H1 (cell line): Measurements from ENCODE around the gene FRG2C. TPM values are rescaled to one million over a fixed set of nuclear protein-coding genes. Genes with fewer than 3 reads are reported as not detected.
"Not testable (repeated sequence)": the region's sequence is repeated elsewhere in the genome, so short reads cannot be mapped to it uniquely, and the experiment has no call there.

Source experiments
- CTCF ChIA-PET: fragments of 300-600 bp; sonication (Branson Sonifier 250); formaldehyde crosslinking; loops from one replicate; lab custom pipeline; 2021; ENCODE audit not compliant: partially characterized antibody; lab: Charles Lee
- POLR2A ChIA-PET: fragments of 300-600 bp; sonication (Branson Sonifier 250); formaldehyde crosslinking; loops from one replicate; lab custom pipeline; 2021; ENCODE audit warnings: inconsistent platforms; ENCODE audit not compliant: partially characterized antibody; lab: Charles Lee
- DNase-seq, 2 experiments: peaks; one replicate each; pipeline versions ENCODE4 v3.0.0 to v3.0.0-alpha.2; 2010 to 2022; ENCODE audit warnings: low spot score in 2 of 2, low read depth in 1 of 2, mixed read lengths in 1 of 2
- FAIRE-seq: peaks from 2 replicates; lab custom pipeline; 2011; peaks lifted over from hg19 to GRCh38; lab: Jason Lieb, UNC
- H2AFZ ChIP-seq: 2 replicates; pipeline ENCODE4 v1.8.1; 2012; ENCODE audit warnings: low read length, inconsistent platforms
- H2AK5ac ChIP-seq: 2 replicates; pipeline ENCODE4 v1.6.1; 2013; ENCODE audit warnings: low read depth, low read length
- H2BK120ac ChIP-seq: replicated peaks from 2 replicates; pipeline ENCODE3; 2013; ENCODE audit warnings: low read depth, low read length, inconsistent platforms
- H2BK12ac ChIP-seq: 2 replicates; pipeline ENCODE4 v1.6.1; 2013; ENCODE audit warnings: low read depth, low read length
- H2BK15ac ChIP-seq: 2 replicates; pipeline ENCODE4 v1.6.1; 2013; ENCODE audit warnings: low read length
- H2BK20ac ChIP-seq: 2 replicates; pipeline ENCODE4 v1.6.1; 2013; ENCODE audit warnings: low read length
- H2BK5ac ChIP-seq: 2 replicates; pipeline ENCODE4 v1.6.1; 2013; ENCODE audit warnings: low read depth, low read length
- H3K14ac ChIP-seq: 2 replicates; pipeline ENCODE4 v1.6.1; 2013; ENCODE audit warnings: inconsistent platforms; ENCODE audit not compliant: insufficient read length
- H3K18ac ChIP-seq: 2 replicates; pipeline ENCODE4 v1.6.1; 2013; ENCODE audit warnings: low read length; ENCODE audit errors: extremely low read depth
- H3K23ac ChIP-seq: 2 replicates; pipeline ENCODE4 v1.6.1; 2013; ENCODE audit warnings: inconsistent platforms; ENCODE audit not compliant: insufficient read length
- H3K23me2 ChIP-seq: 2 replicates; pipeline ENCODE4 v1.6.1; 2013; ENCODE audit warnings: low read depth, low read length
- H3K27ac ChIP-seq: 2 replicates; pipeline ENCODE4 v1.6.1; 2011; ENCODE audit warnings: low read depth, low read length, inconsistent platforms
- H3K27me3 ChIP-seq, 4 experiments: replicated peaks in 1 of 4; 1 replicate in 1 of 4; 2 replicates in 3 of 4; pipeline versions ENCODE4 v1.6.1 to v1.8.1; 2011 to 2013; ENCODE audit warnings: low read length in 3 of 4, mild to moderate bottlenecking in 3 of 4, inconsistent platforms in 2 of 4, mixed read lengths in 2 of 4, moderate library complexity in 1 of 4; ENCODE audit not compliant: control insufficient read depth in 3 of 4, insufficient read depth in 3 of 4; ENCODE audit errors: extremely low read depth in 1 of 4
- H3K36me3 ChIP-seq, 4 experiments: 2 replicates each; pipeline versions ENCODE4 v1.6.1 to v1.8.1; 2011 to 2013; ENCODE audit warnings: mild to moderate bottlenecking in 4 of 4, low read length in 3 of 4, moderate library complexity in 2 of 4, control low read depth in 1 of 4, inconsistent platforms in 1 of 4; ENCODE audit not compliant: insufficient read depth in 4 of 4, control insufficient read depth in 2 of 4
- H3K4ac ChIP-seq: replicated peaks from 2 replicates; pipeline ENCODE3; 2013; ENCODE audit warnings: low read length, low read depth, mixed read lengths, inconsistent platforms; ENCODE audit not compliant: insufficient read length
- H3K4me1 ChIP-seq, 4 experiments: replicated peaks in 1 of 4; 1 replicate in 1 of 4; 2 replicates in 3 of 4; pipeline versions ENCODE4 v1.6.1 to v1.8.1; 2011 to 2013; ENCODE audit warnings: low read length in 3 of 4, inconsistent platforms in 2 of 4, mixed read lengths in 1 of 4; ENCODE audit not compliant: insufficient read depth in 4 of 4, control insufficient read depth in 3 of 4
- H3K4me2 ChIP-seq, 2 experiments: 2 replicates each; pipeline versions ENCODE4 v1.6.1 to v1.8.1; 2011 to 2013; ENCODE audit warnings: low read depth in 2 of 2, low read length in 2 of 2, control low read depth in 1 of 2, inconsistent platforms in 1 of 2, mild to moderate bottlenecking in 1 of 2; ENCODE audit not compliant: insufficient read depth in 1 of 2
- H3K4me3 ChIP-seq, 4 experiments: fragments of 200-600, 300-600 bp in 1 of 4; sonication (generic), shearing (Covaris generic), sonication (Bioruptor Twin) in 1 of 4; 2 replicates each; pipeline versions ENCODE4 v1.5.1 to v1.8.1; 2011 to 2016; ENCODE audit warnings: low read length in 4 of 4, low read depth in 3 of 4, control low read depth in 2 of 4, inconsistent platforms in 2 of 4, mild to moderate bottlenecking in 2 of 4, mixed read lengths in 1 of 4, moderate library complexity in 1 of 4; ENCODE audit not compliant: insufficient read depth in 2 of 4; ENCODE audit errors: extremely low read depth in 1 of 4
- H3K56ac ChIP-seq: replicated peaks from 2 replicates; pipeline ENCODE3; 2013; ENCODE audit warnings: low read depth, mild to moderate bottlenecking, mixed read lengths, low read length, inconsistent platforms; ENCODE audit not compliant: insufficient read length
- H3K79me1 ChIP-seq: 2 replicates; pipeline ENCODE4 v1.6.1; 2013; ENCODE audit warnings: low read depth, low read length, control low read depth
- H3K79me2 ChIP-seq, 2 experiments: 2 replicates each; pipeline versions ENCODE4 v1.6.1 to v1.8.1; 2012 to 2013; ENCODE audit warnings: low read length in 2 of 2, mild to moderate bottlenecking in 2 of 2, inconsistent platforms in 1 of 2; ENCODE audit not compliant: insufficient read depth in 2 of 2, control insufficient read depth in 1 of 2
- H3K9ac ChIP-seq, 4 experiments: replicated peaks in 1 of 4; 1 replicate in 1 of 4; 2 replicates in 3 of 4; pipeline versions ENCODE4 v1.6.1 to v1.8.1; 2011 to 2013; ENCODE audit warnings: low read depth in 3 of 4, low read length in 3 of 4, control low read depth in 2 of 4, mild to moderate bottlenecking in 2 of 4, moderate library complexity in 2 of 4, inconsistent platforms in 1 of 4; ENCODE audit errors: extremely low read depth in 1 of 4
- H3K9me3 ChIP-seq, 2 experiments: 2 replicates each; pipeline versions ENCODE4 v1.6.1 to v1.8.1; 2012 to 2013; ENCODE audit warnings: mild to moderate bottlenecking in 2 of 2, moderate library complexity in 2 of 2, control low read depth in 1 of 2, inconsistent platforms in 1 of 2, low read depth in 1 of 2, low read length in 1 of 2, mixed read lengths in 1 of 2; ENCODE audit not compliant: insufficient read depth in 2 of 2
- H4K20me1 ChIP-seq, 2 experiments: replicated peaks in 1 of 2; 2 replicates each; pipeline versions ENCODE3 to v1.8.1; 2011 to 2013; ENCODE audit warnings: inconsistent platforms in 2 of 2, low read length in 2 of 2, mild to moderate bottlenecking in 1 of 2; ENCODE audit not compliant: insufficient read depth in 2 of 2, control insufficient read depth in 1 of 2
- H4K5ac ChIP-seq: 2 replicates; pipeline ENCODE4 v1.6.1; 2013; ENCODE audit warnings: low read length, low read depth, mixed read lengths, inconsistent platforms; ENCODE audit not compliant: insufficient read length
- H4K8ac ChIP-seq: 2 replicates; pipeline ENCODE4 v1.8.0; 2013; ENCODE audit warnings: mild to moderate bottlenecking, moderate library complexity, low read length, inconsistent platforms; ENCODE audit not compliant: insufficient read depth; ENCODE audit errors: extremely low read depth
- H4K91ac ChIP-seq: replicated peaks from 2 replicates; pipeline ENCODE3; 2013; ENCODE audit warnings: low read length, mixed read lengths, inconsistent platforms; ENCODE audit not compliant: insufficient read length
- WGBS, 2 experiments: shearing (Covaris generic) in 1 of 2; methylation state at CpG; one replicate each; pipeline versions ENCODE4 v1.1.6 to v1.1.7; 2013 to 2015; ENCODE audit warnings: low lambda C conversion rate in 2 of 2, mixed read lengths in 2 of 2, inconsistent platforms in 1 of 2, low coverage in 1 of 2, missing lambda C conversion rate in 1 of 2; ENCODE audit not compliant: insufficient replicate concordance in 2 of 2, insufficient coverage in 1 of 2, insufficient read length in 1 of 2; ENCODE audit errors: extremely low coverage in 1 of 2, missing lambda C conversion rate in 1 of 2; 5-methylcytosine and 5-hydroxymethylcytosine counted together
- long read RNA-seq, 2 experiments: library from RNA in 1 of 2; library from capped mRNA in 1 of 2; stranded (forward); transcript quantifications; one replicate each; pipeline ENCODE4 v2.0.0, GENCODE V29; 2021; ENCODE audit warnings: inconsistent platforms in 1 of 2
- polyA minus RNA-seq, 3 experiments: library from RNA; depleted of rRNA, polyadenylated mRNA; stranded (reverse); fragments of >200 nt; gene quantifications; 1 replicate in 2 of 3; 2 replicates in 1 of 3; pipeline ENCODE4 v1.2.3, GENCODE V29; 2011
- polyA plus RNA-seq, 7 experiments: library from polyadenylated mRNA; depleted of rRNA in 3 of 7; stranded (reverse) in 5 of 7; unstranded in 2 of 7; fragments of >200 nt in 5 of 7; fragments of 200-250 nt in 2 of 7; gene quantifications; 1 replicate in 5 of 7; 2 replicates in 1 of 7; 4 replicates in 1 of 7; pipeline versions ENCODE4 v1.2.1 to v1.2.3, GENCODE V29; 2011 to 2013; ENCODE audit warnings: missing spikeins in 2 of 7, mixed read lengths in 2 of 7
- total RNA-seq: library from RNA; stranded (reverse); fragmentation: NEBNext Ultra II Directional; extraction: Animal tissue kit (Norgen Biotek cat#: 25700); gene quantifications from 2 replicates; pipeline ENCODE4 v1.2.1, GENCODE V29; 2021

FRG2C gene
- total RNA-seq (not detected in 2 replicates), polyA plus RNA-seq (2011; rRNA removed) (0.05 TPM in 1 of 2 replicates, not detected in the other), polyA minus RNA-seq (2011; rRNA and poly(A)+ RNA removed) (not detected in 2 replicates)
- polyA plus RNA-seq (2011; cell fraction: cytosol; rRNA removed) = 0.04 TPM
- polyA plus RNA-seq (2011; cell fraction: nucleus; rRNA removed) = not detected
- 0.08 TPM in 2 of 4 replicates, not detected in the others for polyA plus RNA-seq (2012, experiment 1 of 2)
- polyA plus RNA-seq (2012, experiment 2 of 2) = not detected
- 0.10 TPM for polyA plus RNA-seq (2013, experiment 1 of 2)
- polyA plus RNA-seq (2013, experiment 2 of 2) = 0.09 TPM
- not detected for polyA minus RNA-seq (2011; cell fraction: cytosol; rRNA and poly(A)+ RNA removed)
- 0.40 TPM for polyA minus RNA-seq (2011; cell fraction: nucleus; rRNA and poly(A)+ RNA removed)
- long read RNA-seq, experiment 1 = 0 reads
- long read RNA-seq, experiment 2 = 0 reads

DNA sequence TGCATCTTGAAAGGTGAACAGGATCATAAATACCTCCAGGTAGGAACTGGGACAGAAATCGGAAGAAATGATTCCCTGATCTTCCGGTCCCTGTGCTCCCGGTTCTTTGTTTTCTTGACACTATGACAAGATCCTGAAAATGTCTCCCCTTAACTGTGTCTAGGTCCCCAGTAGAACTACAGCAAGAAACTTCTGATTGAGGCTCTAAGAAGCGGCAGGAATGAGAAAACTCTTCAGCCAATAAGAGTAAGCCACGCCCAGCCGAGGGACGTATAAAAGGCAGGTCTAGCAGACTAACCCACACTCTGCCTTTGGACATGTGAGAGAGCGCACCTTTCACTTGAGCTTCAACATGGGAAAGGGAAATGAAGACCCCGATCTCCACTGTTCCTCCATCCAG is at the start of gene FRG2C:
Gene FRG2C, plus strand, starts transcription at position 301 of the 400 bp plus-strand sequence. Its CDS starts 52 bp downstream, at position 353.
- peaks cover 15 to 36% (median 21%) of the 10 kb centered on the region in 4 experiments; a peak in 6 of 7 replicates for H3K27me3 ChIP-seq
- CTCF ChIA-PET, POLR2A ChIA-PET: not testable (repeated sequence)

More for the DNA sequence above, at the start of gene FRG2C:
- 75% methylated on average over 9 of the region's 9 CpGs; no CpG with 5 or more reads in 1 of the 2 experiments for whole genome bisulfite sequencing, 2 experiments
- H2BK5ac ChIP-seq, H3K36me3 ChIP-seq, H3K14ac ChIP-seq, H4K91ac ChIP-seq, H3K23me2 ChIP-seq, H3K79me1 ChIP-seq, H2BK12ac ChIP-seq, H2BK15ac ChIP-seq, H3K23ac ChIP-seq, H3K18ac ChIP-seq, FAIRE-seq, H3K9me3 ChIP-seq, H4K5ac ChIP-seq, H3K4ac ChIP-seq, H3K79me2 ChIP-seq, H3K27ac ChIP-seq, H3K4me3 ChIP-seq, DNase-seq, H2BK20ac ChIP-seq, H4K20me1 ChIP-seq, H4K8ac ChIP-seq, H3K9ac ChIP-seq, H3K4me1 ChIP-seq, H2BK120ac ChIP-seq, H2AFZ ChIP-seq, H3K4me2 ChIP-seq, H2AK5ac ChIP-seq, H3K56ac ChIP-seq: not testable (repeated sequence)
